Type B pancreatic cell (in vitro differentiated cells): ENCODE measurements around the gene TCHH. TPM values are rescaled to one million over a fixed set of nuclear protein-coding genes. Genes with fewer than 3 reads are reported as not detected.
"Not testable (repeated sequence)": the region's sequence is repeated elsewhere in the genome, so short reads cannot be mapped to it uniquely, and the experiment has no call there.

Experiments used
- DNase-seq: peaks from one replicate; pipeline ENCODE4 v3.0.0; 2021; ENCODE audit warnings: mixed read lengths; ENCODE audit not compliant: unreplicated experiment; ENCODE audit errors: extremely low spot score
- H3K27ac Mint-ChIP-seq: 2 replicates; pipeline ENCODE4 v1.8.0; 2021; ENCODE audit warnings: mild to moderate bottlenecking, mixed read lengths
- H3K27me3 Mint-ChIP-seq: 2 replicates; pipeline ENCODE4 v1.8.0; 2021; ENCODE audit warnings: mixed read lengths
- H3K36me3 Mint-ChIP-seq: 2 replicates; pipeline ENCODE4 v1.8.0; 2021; ENCODE audit warnings: mixed read lengths
- H3K4me1 Mint-ChIP-seq: one replicate; pipeline ENCODE4 v1.8.0; 2021; ENCODE audit warnings: mixed read lengths; ENCODE audit not compliant: unreplicated experiment
- H3K4me3 Mint-ChIP-seq: 2 replicates; pipeline ENCODE4 v1.8.0; 2021; ENCODE audit warnings: mild to moderate bottlenecking, mixed read lengths
- H3K9me3 Mint-ChIP-seq: 2 replicates; pipeline ENCODE4 v1.8.0; 2021; ENCODE audit warnings: mixed read lengths
- CTCF ChIP-seq: fragments of 200-600 bp; sonication (generic); conservative IDR thresholded peaks from 2 replicates; pipeline ENCODE4 v1.5.0; 2021; ENCODE audit warnings: antibody characterized with exemption, mild to moderate bottlenecking
- total RNA-seq: library from RNA; stranded (reverse); gene quantifications from 2 replicates; pipeline ENCODE4 v1.2.1, GENCODE V29; 2021; ENCODE audit warnings: low replicate concordance

Gene TCHH
- total RNA-seq, 1 donor from 2014 or later: 0.07 TPM

GRCh38 chr1:152153996-152154395, 38.8 kb upstream of the TCHH start:
- Mint-ChIP-seq H3K4me1 (no peaks in the 10 kb centered on the region), H3K9me3 (peaks cover 4% of the 10 kb centered on the region), H3K27ac (no peak overlapping the region), H3K27me3 (no peaks in the 10 kb centered on the region), H3K36me3 (no peaks in the 10 kb centered on the region), H3K4me3 (no peak overlapping the region)
- no peak for DNase-seq
- no peak for TF ChIP-seq CTCF

GRCh38 chr1:152151646-152152045, 36.4 kb upstream of the TCHH start:
- Mint-ChIP-seq H3K27ac (no peak overlapping the region), H3K27me3 (no peaks in the 10 kb centered on the region), H3K4me1 (no peaks in the 10 kb centered on the region), H3K9me3 (peaks cover 7% of the 10 kb centered on the region), H3K4me3 (no peak overlapping the region), H3K36me3 (no peaks in the 10 kb centered on the region)
- DNase-seq: no peak
- TF ChIP-seq CTCF: no peak

GRCh38 chr1:152148981-152149380, 33.7 kb upstream of the TCHH start:
- Mint-ChIP-seq H3K27ac (no peak overlapping the region), H3K4me1 (no peaks in the 10 kb centered on the region), H3K36me3 (no peaks in the 10 kb centered on the region), H3K4me3 (no peak overlapping the region), H3K27me3 (no peaks in the 10 kb centered on the region), H3K9me3 (peaks cover 10% of the 10 kb centered on the region)
- DNase-seq: no peak
- no peak for TF ChIP-seq CTCF

- no peak for TF ChIP-seq CTCF
- DNase-seq: no peak
- Mint-ChIP-seq H3K36me3 (no peaks in the 10 kb centered on the region), H3K4me3 (no peak overlapping the region), H3K27ac (no peak overlapping the region), H3K27me3 (no peaks in the 10 kb centered on the region), H3K4me1 (no peaks in the 10 kb centered on the region), H3K9me3 (peaks cover 10% of the 10 kb centered on the region)
Measured at GRCh38 chr1:152148051-152148450, 32.8 kb upstream of the TCHH start.

GRCh38 chr1:152145769-152146168, 30.5 kb upstream of the TCHH start:
- no peak overlapping the region for H3K27ac Mint-ChIP-seq
- H3K4me3 Mint-ChIP-seq: no peak overlapping the region
- peaks cover 10% of the 10 kb centered on the region for H3K9me3 Mint-ChIP-seq
- TF ChIP-seq CTCF: no peak
- H3K27me3 Mint-ChIP-seq: peaks cover 3% of the 10 kb centered on the region
- H3K36me3 Mint-ChIP-seq: no peaks in the 10 kb centered on the region
- H3K4me1 Mint-ChIP-seq: no peaks in the 10 kb centered on the region
- no peak for DNase-seq

- H3K9me3 Mint-ChIP-seq: peaks cover 10% of the 10 kb centered on the region
- DNase-seq, H3K27me3 Mint-ChIP-seq, H3K4me3 Mint-ChIP-seq, H3K27ac Mint-ChIP-seq, H3K4me1 Mint-ChIP-seq, H3K36me3 Mint-ChIP-seq: not testable (repeated sequence)
Measured at GRCh38 chr1:152144674-152145183, 29.5 kb upstream of the TCHH start.
